Glutamatergic neuron (in vitro differentiated cells): ENCODE results near the gene HNRNPA1. TPM values are rescaled to one million over a fixed set of nuclear protein-coding genes. Genes with fewer than 3 reads are reported as not detected.
A peak's percentile ranks its signal among the peaks of the same experiment; 100 is the strongest.

Experiments used
- DNase-seq: peaks from one replicate; pipeline ENCODE4 v3.0.0; 2022
- H3K27ac Mint-ChIP-seq: one replicate; pipeline ENCODE4 v1.8.0; 2020; ENCODE audit warnings: mild to moderate bottlenecking, mixed read lengths, inconsistent platforms; ENCODE audit not compliant: unreplicated experiment
- H3K27me3 Mint-ChIP-seq: one replicate; pipeline ENCODE4 v1.8.0; 2020; ENCODE audit warnings: mild to moderate bottlenecking, moderate library complexity, mixed read lengths, inconsistent platforms; ENCODE audit not compliant: unreplicated experiment
- H3K36me3 Mint-ChIP-seq: one replicate; pipeline ENCODE4 v1.8.0; 2020; ENCODE audit warnings: mild to moderate bottlenecking, mixed read lengths, inconsistent platforms; ENCODE audit not compliant: unreplicated experiment
- H3K4me1 Mint-ChIP-seq: one replicate; pipeline ENCODE4 v1.8.0; 2020; ENCODE audit warnings: mild to moderate bottlenecking, low read depth, mixed read lengths, inconsistent platforms; ENCODE audit not compliant: unreplicated experiment
- H3K4me3 Mint-ChIP-seq: one replicate; pipeline ENCODE4 v1.8.0; 2020; ENCODE audit warnings: mild to moderate bottlenecking, mixed read lengths, inconsistent platforms; ENCODE audit not compliant: unreplicated experiment
- H3K9me3 Mint-ChIP-seq: one replicate; pipeline ENCODE4 v1.8.0; 2020; ENCODE audit warnings: mild to moderate bottlenecking, moderate library complexity, mixed read lengths, inconsistent platforms; ENCODE audit not compliant: unreplicated experiment
- total RNA-seq: library from RNA; stranded (reverse); fragmentation: NEBNext Ultra II Directional; extraction: Animal tissue kit (Norgen Biotek cat#: 25700); gene quantifications from one replicate; pipeline ENCODE4 v1.2.1, GENCODE V29; 2021; ENCODE audit not compliant: unreplicated experiment
- TF ChIP-seq, protein P1 (sequence below): fragments of 200-600 bp; sonication (generic); IDR thresholded peaks from one replicate; pipeline ENCODE4 v1.5.0; 2021; ENCODE audit not compliant: partially characterized antibody, unreplicated experiment

The HNRNPA1 gene
- total RNA-seq, 1 donor from 2014 or later, result 1,556 TPM

DNA sequence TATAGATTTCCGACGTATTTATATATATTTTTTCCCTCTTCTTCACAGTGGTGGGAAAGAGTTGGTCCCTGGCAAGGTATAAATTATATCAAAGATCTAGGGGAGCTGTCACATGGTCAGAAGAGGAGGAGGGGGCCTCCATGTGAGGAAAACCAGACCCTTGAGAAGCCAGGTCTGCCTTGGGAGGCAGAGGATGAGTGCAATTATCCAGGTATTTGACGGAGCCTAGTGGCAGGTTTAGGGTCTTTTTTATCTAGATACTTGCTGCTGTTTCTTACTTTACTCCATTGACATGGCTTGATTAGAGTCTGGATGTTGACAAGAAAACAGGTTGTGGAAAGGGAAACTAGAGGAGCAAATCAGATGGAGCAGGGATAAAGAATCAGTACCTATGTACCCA is 49.9 kb downstream of the HNRNPA1 start:
- no peaks in the 10 kb centered on the region for H3K36me3 Mint-ChIP-seq
- H3K9me3 Mint-ChIP-seq, result no peaks in the 10 kb centered on the region
- peaks cover 11% of the 10 kb centered on the region for H3K4me1 Mint-ChIP-seq
- H3K27ac Mint-ChIP-seq, result peak overlapping the region; percentile 70
- no peak for DNase-seq
- peaks cover 2% of the 10 kb centered on the region for H3K27me3 Mint-ChIP-seq
- H3K4me3 Mint-ChIP-seq, result no peak overlapping the region
- TF ChIP-seq, protein P1, sequence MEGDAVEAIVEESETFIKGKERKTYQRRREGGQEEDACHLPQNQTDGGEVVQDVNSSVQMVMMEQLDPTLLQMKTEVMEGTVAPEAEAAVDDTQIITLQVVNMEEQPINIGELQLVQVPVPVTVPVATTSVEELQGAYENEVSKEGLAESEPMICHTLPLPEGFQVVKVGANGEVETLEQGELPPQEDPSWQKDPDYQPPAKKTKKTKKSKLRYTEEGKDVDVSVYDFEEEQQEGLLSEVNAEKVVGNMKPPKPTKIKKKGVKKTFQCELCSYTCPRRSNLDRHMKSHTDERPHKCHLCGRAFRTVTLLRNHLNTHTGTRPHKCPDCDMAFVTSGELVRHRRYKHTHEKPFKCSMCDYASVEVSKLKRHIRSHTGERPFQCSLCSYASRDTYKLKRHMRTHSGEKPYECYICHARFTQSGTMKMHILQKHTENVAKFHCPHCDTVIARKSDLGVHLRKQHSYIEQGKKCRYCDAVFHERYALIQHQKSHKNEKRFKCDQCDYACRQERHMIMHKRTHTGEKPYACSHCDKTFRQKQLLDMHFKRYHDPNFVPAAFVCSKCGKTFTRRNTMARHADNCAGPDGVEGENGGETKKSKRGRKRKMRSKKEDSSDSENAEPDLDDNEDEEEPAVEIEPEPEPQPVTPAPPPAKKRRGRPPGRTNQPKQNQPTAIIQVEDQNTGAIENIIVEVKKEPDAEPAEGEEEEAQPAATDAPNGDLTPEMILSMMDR, result no peak

DNA sequence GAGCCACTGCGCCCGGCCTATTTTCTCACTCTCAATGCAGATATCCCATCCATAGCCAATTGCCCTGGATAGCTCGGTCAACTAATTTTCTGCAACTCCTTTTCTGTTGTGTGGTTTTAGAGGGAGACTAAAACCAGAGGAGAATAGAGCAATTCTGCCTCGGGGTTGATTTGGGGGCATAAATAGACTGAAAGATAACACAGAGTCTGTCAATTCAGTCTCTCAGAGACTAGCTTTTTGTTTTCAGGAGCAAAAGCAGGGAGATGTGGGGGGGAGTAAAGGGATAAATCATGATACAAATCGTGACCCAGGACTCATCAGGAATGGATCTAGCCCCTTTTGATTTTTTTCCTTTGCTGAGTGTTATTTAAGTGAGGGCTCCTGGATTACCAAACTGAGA is 50.9 kb downstream of the HNRNPA1 start:
- no peaks in the 10 kb centered on the region for H3K9me3 Mint-ChIP-seq
- H3K36me3 Mint-ChIP-seq, result no peaks in the 10 kb centered on the region
- H3K27me3 Mint-ChIP-seq, result peaks cover 2% of the 10 kb centered on the region
- no peak for DNase-seq
- no peak overlapping the region for H3K4me3 Mint-ChIP-seq
- TF ChIP-seq, protein P1, result no peak
- peaks cover 11% of the 10 kb centered on the region for H3K4me1 Mint-ChIP-seq
- no peak overlapping the region for H3K27ac Mint-ChIP-seq

DNA sequence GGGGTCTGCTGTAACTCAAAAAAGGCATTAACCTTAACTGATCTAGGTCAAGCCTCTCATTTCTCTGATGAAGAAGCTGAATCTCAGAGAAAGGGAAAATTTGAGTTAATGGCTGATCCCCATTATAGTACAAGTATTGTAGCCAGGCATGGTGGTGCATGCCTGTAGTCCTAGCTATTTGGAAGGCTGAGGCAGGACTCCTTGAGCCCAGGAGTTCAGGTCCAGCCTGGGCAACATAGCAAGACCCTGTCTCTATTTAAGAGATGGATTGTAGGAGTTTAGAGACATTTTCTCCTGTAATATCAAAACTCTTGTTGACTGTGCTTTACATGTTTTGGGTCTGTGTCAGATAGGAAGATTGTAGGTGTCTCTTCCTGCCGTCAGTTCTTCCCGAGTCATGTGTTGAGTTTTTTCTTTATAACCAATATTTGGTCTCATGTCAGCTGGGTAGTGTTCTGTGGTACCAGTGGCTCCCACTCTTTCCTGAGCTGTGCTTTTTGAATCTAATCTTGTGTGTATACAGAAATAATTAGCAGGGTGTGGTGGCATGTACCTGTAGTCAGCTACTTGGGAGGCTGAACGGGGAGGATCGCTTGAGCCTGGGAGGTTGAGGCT is 53.0 kb downstream of the HNRNPA1 start:
- Mint-ChIP-seq H3K4me3 (no peak overlapping the region), H3K36me3 (no peaks in the 10 kb centered on the region), H3K9me3 (no peaks in the 10 kb centered on the region), H3K27me3 (peaks cover 2% of the 10 kb centered on the region), H3K27ac (no peak overlapping the region), H3K4me1 (peaks cover 14% of the 10 kb centered on the region)
- no peak for DNase-seq
- TF ChIP-seq, protein P1, result no peak

Other genes with a start within 250 kb of the HNRNPA1 start
- gene HOXC5, start 247.7 kb upstream of the HNRNPA1 start, total RNA-seq, result not detected
- not detected for gene HOXC4, start 226.9 kb upstream of the HNRNPA1 start, total RNA-seq
- 39.3 TPM for gene SMUG1, start 91.7 kb upstream of the HNRNPA1 start, total RNA-seq
- 225 TPM for gene CBX5, start 604 bp upstream of the HNRNPA1 start, total RNA-seq
- gene NFE2, start 20.3 kb downstream of the HNRNPA1 start, total RNA-seq, result not detected
- 88.6 TPM for gene COPZ1, start 44.4 kb downstream of the HNRNPA1 start, total RNA-seq
- gene GPR84, start 83.8 kb downstream of the HNRNPA1 start, total RNA-seq, result not detected
- 26.6 TPM for gene ZNF385A, start 104.0 kb downstream of the HNRNPA1 start, total RNA-seq
- gene ITGA5, start 138.5 kb downstream of the HNRNPA1 start, total RNA-seq, result 1.8 TPM
- gene GTSF1, start 192.9 kb downstream of the HNRNPA1 start, total RNA-seq, result not detected
- not detected for gene NCKAP1L, start 217.0 kb downstream of the HNRNPA1 start, total RNA-seq